Activated naive CD8-positive, alpha-beta T cell treated with anti-CD3 and anti-CD28 coated beads for 36 hours (primary cell): Measurements from ENCODE around the gene CFLAR. TPM values are rescaled to one million over a fixed set of nuclear protein-coding genes. Genes with fewer than 3 reads are reported as not detected.
A peak's percentile ranks its signal among the peaks of the same experiment; 100 is the strongest.

Experiments
- DNase-seq: peaks from one replicate; pipeline ENCODE4 v3.0.0; 2021
- H3K27ac Mint-ChIP-seq: one replicate; pipeline ENCODE4 v1.8.0; 2022; ENCODE audit warnings: mild to moderate bottlenecking, moderate library complexity, mixed read lengths
- H3K27me3 Mint-ChIP-seq: one replicate; pipeline ENCODE4 v1.8.0; 2022; ENCODE audit warnings: mild to moderate bottlenecking, mixed read lengths
- H3K36me3 Mint-ChIP-seq: one replicate; pipeline ENCODE4 v1.8.0; 2021; ENCODE audit warnings: mild to moderate bottlenecking, mixed read lengths
- H3K4me1 Mint-ChIP-seq: one replicate; pipeline ENCODE4 v1.8.0; 2021; ENCODE audit warnings: mixed read lengths
- H3K4me3 Mint-ChIP-seq: one replicate; pipeline ENCODE4 v1.8.0; 2022; ENCODE audit warnings: mild to moderate bottlenecking, moderate library complexity, mixed read lengths
- H3K9me3 Mint-ChIP-seq: one replicate; pipeline ENCODE4 v1.8.0; 2022; ENCODE audit warnings: mixed read lengths
- total RNA-seq, 2 experiments: library from RNA; stranded (reverse); gene quantifications; one replicate each; pipeline ENCODE4 v1.2.3, GENCODE V29; 2021

Gene CFLAR
- 100 to 1,000 TPM; 190 to 198 TPM for total RNA-seq

GRCh38 chr2:201116115-201116958 is at the start of gene CFLAR:
Gene CFLAR (plus strand): TSS chr2:201116164. CDS start chr2:201129866, 13,702 bp downstream.
- Mint-ChIP-seq H3K9me3 (peaks cover 1% of the 10 kb centered on the region), H3K4me3 (peak within 1 kb of the TSS; percentile 98), H3K27ac (peak within 1 kb of the TSS; percentile 90), H3K27me3 (no peaks in the 10 kb centered on the region), H3K4me1 (peaks cover 30% of the 10 kb centered on the region), H3K36me3 (peaks cover 30% of the 10 kb centered on the region)
- DNase-seq, result peak; percentile 84

- Mint-ChIP-seq H3K9me3 (no peaks in the 10 kb centered on the region), H3K4me3 (peak overlapping the region; percentile 93), H3K27me3 (no peaks in the 10 kb centered on the region), H3K36me3 (no peaks in the 10 kb centered on the region), H3K4me1 (peaks cover 43% of the 10 kb centered on the region), H3K27ac (peak overlapping the region; percentile 83)
- DNase-seq, result no peak
These were observed 45.0 kb upstream of the CFLAR start for GRCh38 chr2:201070948-201071478.

DNA sequence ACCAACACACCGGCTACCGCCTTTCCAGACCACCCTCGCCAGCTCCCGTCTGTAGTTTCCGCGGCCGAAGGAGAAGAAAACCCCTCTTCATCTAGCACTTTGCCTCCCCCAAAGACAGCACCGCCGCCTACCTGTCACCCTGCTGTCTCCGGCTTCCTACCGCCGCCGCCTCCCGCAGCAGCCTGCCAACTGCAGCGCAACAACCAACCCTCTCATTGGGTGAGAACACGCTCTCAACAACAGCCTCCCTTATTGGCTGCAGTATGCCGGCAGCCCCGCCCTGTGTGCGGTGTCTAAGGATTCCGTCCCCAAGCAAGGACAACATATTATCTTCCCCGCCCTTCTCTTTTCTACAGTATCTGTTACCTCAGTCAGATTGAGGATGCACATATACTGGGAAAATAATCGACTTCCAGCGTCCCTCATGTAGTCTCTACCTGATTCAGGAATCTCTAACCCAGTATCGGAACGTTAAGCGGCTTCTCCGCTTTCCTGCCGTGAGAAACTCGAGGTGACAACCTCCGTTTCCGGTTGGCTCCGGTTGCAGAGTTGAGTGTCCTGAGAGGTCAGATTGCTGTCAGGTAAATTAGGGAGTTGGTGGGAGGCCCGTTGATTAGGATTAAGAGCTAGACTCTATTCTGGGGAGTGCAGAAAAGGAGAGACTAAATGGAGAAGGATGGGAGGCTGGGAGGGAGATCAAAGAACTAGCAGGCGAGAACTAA is 44.3 kb upstream of the CFLAR start, which contains the start of the genes HYCC2 and NDUFB3:
TSS of gene HYCC2 (minus strand) at position 193 of the 722 bp plus-strand sequence. CDS start 47,662 bp downstream, outside the sequence.
TSS of gene NDUFB3 (plus strand) at position 523 of the 722 bp plus-strand sequence. CDS start 6,882 bp downstream, outside the sequence.
- Mint-ChIP-seq H3K27ac (peak within 1 kb of the TSS; percentile 83), H3K4me1 (peaks cover 40% of the 10 kb centered on the region), H3K27me3 (no peaks in the 10 kb centered on the region), H3K9me3 (no peaks in the 10 kb centered on the region), H3K4me3 (peak within 1 kb of the TSS; percentile 93), H3K36me3 (no peaks in the 10 kb centered on the region)
- peak; percentile 92 for DNase-seq

DNA sequence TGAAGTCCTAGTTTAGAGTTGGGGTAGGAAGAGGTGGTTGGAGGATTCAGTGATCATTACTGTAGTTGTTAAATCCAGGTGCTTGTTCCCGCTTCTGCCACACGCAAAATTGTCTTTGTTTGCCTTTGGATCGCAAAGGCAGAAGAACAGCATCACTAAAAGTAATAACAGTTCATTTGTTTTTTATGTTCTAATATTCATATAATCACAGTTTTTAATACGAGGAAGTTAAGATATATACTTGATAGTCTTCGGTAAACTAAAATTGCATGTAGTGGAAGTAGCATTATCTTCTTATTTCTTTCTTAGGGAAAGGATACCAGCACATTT is 43.8 kb upstream of the CFLAR start:
- Mint-ChIP-seq H3K27me3 (no peaks in the 10 kb centered on the region), H3K27ac (peak overlapping the region; percentile 83), H3K4me1 (peaks cover 35% of the 10 kb centered on the region)

DNA sequence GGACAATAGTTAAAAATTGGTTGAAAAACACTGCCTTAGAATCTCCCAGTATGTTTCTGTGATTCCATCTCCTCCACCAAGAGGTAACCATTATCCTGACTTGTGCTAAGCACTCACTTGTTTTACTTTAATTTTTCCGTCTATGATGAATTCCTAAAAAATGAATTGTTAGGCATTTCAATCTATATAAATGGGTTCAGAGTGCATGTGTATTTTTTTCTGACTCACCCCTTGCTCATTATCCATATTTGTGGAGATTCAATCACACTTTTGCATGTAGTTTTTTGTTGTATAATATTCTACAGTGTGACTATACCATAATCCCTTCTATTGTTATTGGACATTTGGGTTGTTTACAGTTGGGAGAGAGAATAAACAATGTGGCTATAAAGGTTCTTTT is 42.9 kb upstream of the CFLAR start:
- Mint-ChIP-seq H3K27me3 (no peaks in the 10 kb centered on the region), H3K9me3 (no peaks in the 10 kb centered on the region), H3K36me3 (no peaks in the 10 kb centered on the region), H3K4me3 (peak overlapping the region; percentile 93), H3K27ac (peak overlapping the region; percentile 25), H3K4me1 (peaks cover 35% of the 10 kb centered on the region)
- no peak for DNase-seq

More for the DNA sequence above, 43.8 kb upstream of the CFLAR start:
- Mint-ChIP-seq H3K9me3 (no peaks in the 10 kb centered on the region), H3K4me3 (peak overlapping the region; percentile 93), H3K36me3 (no peaks in the 10 kb centered on the region)
- no peak for DNase-seq

GRCh38 chr2:201074996-201075395 is 41.0 kb upstream of the CFLAR start:
- Mint-ChIP-seq H3K27ac (peak overlapping the region; percentile 54), H3K27me3 (no peaks in the 10 kb centered on the region), H3K4me1 (peaks cover 24% of the 10 kb centered on the region), H3K4me3 (no peak overlapping the region), H3K9me3 (no peaks in the 10 kb centered on the region), H3K36me3 (peaks cover 1% of the 10 kb centered on the region)
- DNase-seq, result no peak

DNA sequence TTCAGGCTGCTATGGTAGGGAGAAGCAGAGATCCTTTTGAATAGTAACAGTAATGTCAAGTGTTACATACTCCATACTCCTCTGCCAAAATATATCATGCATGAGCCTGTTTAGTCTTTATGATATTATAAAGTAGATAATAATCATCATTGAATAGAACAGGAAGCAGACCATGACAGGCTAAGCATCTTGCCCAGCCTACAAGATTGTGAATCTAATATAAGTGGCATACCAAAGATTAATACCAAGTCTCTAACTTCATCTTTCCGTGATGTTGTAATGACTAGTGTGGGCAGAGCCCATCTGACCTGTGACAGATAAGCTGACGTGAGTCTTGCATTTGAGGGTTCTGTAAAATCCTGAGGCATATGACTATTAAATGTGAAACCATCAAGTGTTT is 31.1 kb upstream of the CFLAR start:
- no peaks in the 10 kb centered on the region for H3K27me3 Mint-ChIP-seq
- no peak overlapping the region for H3K27ac Mint-ChIP-seq
- peaks cover 21% of the 10 kb centered on the region for H3K36me3 Mint-ChIP-seq
- no peak for DNase-seq
- no peaks in the 10 kb centered on the region for H3K9me3 Mint-ChIP-seq
- H3K4me1 Mint-ChIP-seq, result peaks cover 6% of the 10 kb centered on the region
- H3K4me3 Mint-ChIP-seq, result no peak overlapping the region

DNA sequence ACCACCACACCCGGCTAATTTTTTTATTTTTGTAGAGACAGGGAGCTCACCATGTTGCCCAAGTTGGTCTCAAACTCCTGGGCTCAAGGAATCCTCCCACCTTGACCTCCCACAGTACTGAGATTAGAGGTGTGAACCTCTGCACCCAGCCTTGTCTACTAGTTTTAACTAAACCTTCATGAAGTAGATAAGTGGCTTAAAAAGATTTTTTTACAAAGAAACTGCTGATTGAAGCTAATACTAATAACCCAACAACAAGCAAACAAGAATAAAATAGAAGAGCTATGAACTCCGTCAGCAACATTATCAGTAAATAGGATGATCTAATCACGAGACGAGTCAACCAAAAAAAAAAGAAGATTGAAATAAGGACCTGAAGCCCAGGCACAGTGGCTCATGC is 25.4 kb upstream of the CFLAR start:
- Mint-ChIP-seq H3K36me3 (peaks cover 15% of the 10 kb centered on the region), H3K4me1 (no peaks in the 10 kb centered on the region), H3K4me3 (no peak overlapping the region), H3K9me3 (no peaks in the 10 kb centered on the region), H3K27me3 (no peaks in the 10 kb centered on the region), H3K27ac (no peak overlapping the region)
- no peak for DNase-seq

- Mint-ChIP-seq H3K27me3 (no peaks in the 10 kb centered on the region), H3K4me3 (no peak overlapping the region), H3K4me1 (no peaks in the 10 kb centered on the region), H3K27ac (no peak overlapping the region), H3K36me3 (peaks cover 2% of the 10 kb centered on the region), H3K9me3 (no peaks in the 10 kb centered on the region)
- DNase-seq, result no peak
These were observed 22.4 kb upstream of the CFLAR start for GRCh38 chr2:201093573-201093972.

DNA sequence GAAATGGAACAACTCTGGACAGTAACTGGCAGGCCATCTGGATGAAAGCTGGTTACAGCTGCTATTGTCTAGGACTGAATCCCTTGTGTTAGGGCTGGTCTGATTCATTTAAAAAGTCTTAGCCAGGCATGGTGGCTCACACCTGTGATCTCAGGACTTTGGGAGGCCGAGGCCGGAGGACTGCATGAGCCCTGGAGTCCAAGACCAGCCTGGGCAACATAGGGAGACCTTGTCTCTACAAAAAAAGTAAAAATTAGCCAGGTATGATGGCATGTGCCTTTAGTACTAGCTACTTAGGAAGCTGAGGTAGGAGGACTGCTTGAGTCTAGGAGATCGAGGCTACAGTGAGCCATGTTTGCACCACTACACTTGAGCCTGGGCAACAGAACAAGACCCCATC is 15.5 kb upstream of the CFLAR start:
- no peak for DNase-seq
- H3K36me3 Mint-ChIP-seq, result no peaks in the 10 kb centered on the region
- no peaks in the 10 kb centered on the region for H3K4me1 Mint-ChIP-seq
- no peak overlapping the region for H3K4me3 Mint-ChIP-seq
- no peaks in the 10 kb centered on the region for H3K27me3 Mint-ChIP-seq
- H3K27ac Mint-ChIP-seq, result no peak overlapping the region
- H3K9me3 Mint-ChIP-seq, result no peaks in the 10 kb centered on the region

DNA sequence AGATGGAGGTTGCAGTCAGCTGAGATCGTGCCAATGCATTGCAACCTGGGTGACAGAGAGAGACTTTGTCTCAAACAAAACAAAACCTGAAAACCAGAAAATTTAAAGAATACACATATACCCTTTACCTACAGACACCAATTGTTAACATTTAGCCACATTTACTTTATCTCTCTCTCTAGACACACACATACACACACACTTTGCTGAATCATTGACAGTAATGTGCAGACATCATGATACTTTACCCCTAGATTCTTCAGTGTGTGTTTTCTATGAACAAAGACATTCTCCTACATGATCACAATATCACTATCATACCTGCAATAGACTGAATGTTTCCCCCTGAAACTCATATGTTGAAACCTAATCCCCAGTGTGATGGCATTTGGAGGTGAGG is 10.2 kb upstream of the CFLAR start:
- no peaks in the 10 kb centered on the region for H3K27me3 Mint-ChIP-seq
- H3K9me3 Mint-ChIP-seq, result no peaks in the 10 kb centered on the region
- H3K27ac Mint-ChIP-seq, result no peak overlapping the region
- no peak overlapping the region for H3K4me3 Mint-ChIP-seq
- peaks cover 2% of the 10 kb centered on the region for H3K36me3 Mint-ChIP-seq
- H3K4me1 Mint-ChIP-seq, result peaks cover 2% of the 10 kb centered on the region
- no peak for DNase-seq

DNA sequence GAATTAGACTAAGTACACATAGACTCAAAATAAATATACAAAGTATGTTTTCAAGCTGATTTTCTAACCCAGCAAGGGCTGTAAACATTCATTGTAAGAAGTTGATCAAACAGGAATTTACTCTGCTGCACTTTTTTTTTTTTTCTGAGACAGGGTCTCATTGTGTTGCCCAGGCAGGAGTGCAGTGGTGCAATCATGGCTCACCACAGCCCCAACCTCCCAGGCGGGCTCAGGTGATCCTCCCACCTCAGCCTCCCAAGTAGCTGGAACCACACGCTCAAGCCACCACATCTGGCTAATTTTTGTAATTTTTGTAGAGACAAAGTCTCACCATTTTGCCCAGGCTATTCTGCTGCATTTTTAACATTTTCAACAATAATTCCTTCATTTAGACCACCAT is 8.3 kb upstream of the CFLAR start:
- no peaks in the 10 kb centered on the region for H3K27me3 Mint-ChIP-seq

GRCh38 chr2:201108341-201108740 is 7.6 kb upstream of the CFLAR start:
- Mint-ChIP-seq H3K9me3 (no peaks in the 10 kb centered on the region), H3K4me1 (peaks cover 3% of the 10 kb centered on the region), H3K27ac (no peak overlapping the region), H3K36me3 (peaks cover 2% of the 10 kb centered on the region), H3K4me3 (no peak overlapping the region), H3K27me3 (no peaks in the 10 kb centered on the region)
- DNase-seq, result no peak

More for the DNA sequence above, 8.3 kb upstream of the CFLAR start:
- Mint-ChIP-seq H3K9me3 (no peaks in the 10 kb centered on the region), H3K4me1 (peaks cover 2% of the 10 kb centered on the region), H3K36me3 (peaks cover 2% of the 10 kb centered on the region), H3K4me3 (no peak overlapping the region), H3K27ac (no peak overlapping the region)
- no peak for DNase-seq

GRCh38 chr2:201109186-201109585 is 6.8 kb upstream of the CFLAR start:
- peaks cover 6% of the 10 kb centered on the region for H3K4me1 Mint-ChIP-seq
- H3K27me3 Mint-ChIP-seq, result no peaks in the 10 kb centered on the region
- no peaks in the 10 kb centered on the region for H3K9me3 Mint-ChIP-seq
- H3K27ac Mint-ChIP-seq, result no peak overlapping the region
- peaks cover 2% of the 10 kb centered on the region for H3K36me3 Mint-ChIP-seq
- H3K4me3 Mint-ChIP-seq, result no peak overlapping the region
- DNase-seq, result no peak

DNA sequence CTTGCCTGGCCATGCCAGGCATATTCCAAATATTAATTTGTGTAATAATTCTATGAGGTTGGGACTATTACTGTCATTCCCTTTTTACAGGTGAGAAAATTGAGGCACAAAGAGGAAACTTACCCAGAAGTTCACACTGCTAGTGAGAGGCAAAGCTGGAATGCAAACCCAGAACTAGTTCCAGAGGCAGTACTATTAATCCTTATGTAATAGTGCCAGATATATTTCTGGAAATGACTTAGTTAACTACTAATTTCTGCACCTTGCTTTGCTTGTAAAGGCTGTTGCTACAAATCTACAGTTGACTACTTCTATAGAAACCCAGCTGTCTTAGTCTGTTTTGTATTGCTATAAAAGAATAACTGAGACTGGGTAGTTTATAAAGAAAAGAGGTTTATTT is 5.3 kb upstream of the CFLAR start:
- peaks cover under 1% of the 10 kb centered on the region for H3K9me3 Mint-ChIP-seq
- peaks cover 8% of the 10 kb centered on the region for H3K36me3 Mint-ChIP-seq
- no peak overlapping the region for H3K4me3 Mint-ChIP-seq
- no peaks in the 10 kb centered on the region for H3K27me3 Mint-ChIP-seq
- peaks cover 17% of the 10 kb centered on the region for H3K4me1 Mint-ChIP-seq
- no peak overlapping the region for H3K27ac Mint-ChIP-seq
- DNase-seq, result no peak
